ENCODE results near the gene SPOCK1. TPM values are rescaled to one million over a fixed set of nuclear protein-coding genes. Genes with fewer than 3 reads are reported as not detected.

SPOCK1 gene
- total RNA-seq, 1 experiment from 2014 or later, result 10.9 TPM

DNA sequence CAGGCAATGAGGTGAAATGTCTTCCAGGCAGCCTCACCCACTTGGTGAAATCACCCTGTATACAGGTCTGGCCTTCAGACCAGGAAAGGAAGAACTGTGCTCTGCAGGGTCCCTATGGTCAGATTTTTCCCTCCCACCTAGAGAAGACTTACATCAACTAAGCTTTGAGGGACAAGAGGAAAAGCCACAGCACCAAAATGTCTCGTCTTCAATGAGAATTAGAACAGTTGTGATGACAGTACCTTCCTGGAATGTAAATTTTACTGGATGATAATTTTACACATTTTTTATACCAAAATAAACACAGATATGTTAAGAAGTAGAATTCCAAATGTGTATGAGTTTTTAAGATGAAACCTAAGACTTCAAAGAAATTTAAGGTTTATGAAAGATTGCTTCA is 283.9 kb downstream of the SPOCK1 start:
- Histone ChIP-seq H3K27ac (ENCODE audit: insufficient read length, low read depth, low read length) (no peak overlapping the region), H3K18ac (ENCODE audit: insufficient read length, low read depth, low read length) (no peak overlapping the region), H2BK12ac (ENCODE audit: insufficient read length, low read depth, low read length) (no peak overlapping the region), H3K4ac (ENCODE audit: low read depth, low read length) (no peak overlapping the region), H2BK120ac (ENCODE audit: low read depth, low read length, poor library complexity, severe bottlenecking) (no peak overlapping the region), H4K8ac (replicated peaks; ENCODE audit: insufficient read length, low read depth, low read length) (no peak overlapping the region), H3K9me3 (ENCODE audit: control insufficient read depth, low read depth, low read length) (no peaks in the 10 kb centered on the region), H3K4me2 (ENCODE audit: insufficient read depth, insufficient read length, low read length) (no peak overlapping the region), H3K23ac (ENCODE audit: insufficient read length, low read depth, low read length) (no peak overlapping the region), H2AFZ (ENCODE audit: low read length) (no peak overlapping the region), H3K23me2 (ENCODE audit: insufficient read length, low read depth, low read length, poor library complexity, severe bottlenecking) (no peaks in the 10 kb centered on the region), H3K27me3 (ENCODE audit: insufficient read depth, low read length) (no peaks in the 10 kb centered on the region), H4K20me1 (ENCODE audit: control insufficient read depth, insufficient read depth, insufficient read length) (no peaks in the 10 kb centered on the region), H2BK20ac (ENCODE audit: low read depth, low read length, poor library complexity, severe bottlenecking) (no peak overlapping the region), H3K9ac (ENCODE audit: extremely low read depth, insufficient read length, low read length) (no peak overlapping the region), H2AK5ac (ENCODE audit: insufficient read length, low read length) (no peak overlapping the region), H2BK5ac (ENCODE audit: insufficient read length, low read length) (no peak overlapping the region), H4K5ac (ENCODE audit: insufficient read length, low read depth, low read length) (no peak overlapping the region), H3T11ph (ENCODE audit: low read length) (no peak overlapping the region), H3K79me2 (ENCODE audit: insufficient read depth, low read length) (no peaks in the 10 kb centered on the region), H3K79me1 (ENCODE audit: insufficient read depth, low read depth, low read length, poor library complexity, severe bottlenecking) (no peaks in the 10 kb centered on the region), H2BK15ac (ENCODE audit: low read depth, low read length) (no peak overlapping the region), H3K14ac (ENCODE audit: insufficient read depth, low read length) (no peak overlapping the region), H4K91ac (ENCODE audit: insufficient read length, low read depth, low read length) (no peak overlapping the region), H3K56ac (ENCODE audit: insufficient read length, low read depth, low read length) (no peak overlapping the region), H3K4me1 (ENCODE audit: insufficient read depth, low read length) (no peaks in the 10 kb centered on the region)
- Mint-ChIP-seq H3K4me1 (0 out of 4 replicates have a peak, but pooled peaks cover 0 to 2% of the 10 kb centered on the region in 2 experiments), H3K27ac (no peak overlapping the region), H3K36me3 (ENCODE audit: insufficient read depth in 1 of 3, low read depth in 3 of 3) (no peaks in the 10 kb centered on the region), H3K4me3 (no peak overlapping the region), H3K27me3 (ENCODE audit: low read depth) (no peaks in the 10 kb centered on the region), H3K9me3 (no peaks in the 10 kb centered on the region)
- no peak for DNase-seq
- TF ChIP-seq, protein P1, sequence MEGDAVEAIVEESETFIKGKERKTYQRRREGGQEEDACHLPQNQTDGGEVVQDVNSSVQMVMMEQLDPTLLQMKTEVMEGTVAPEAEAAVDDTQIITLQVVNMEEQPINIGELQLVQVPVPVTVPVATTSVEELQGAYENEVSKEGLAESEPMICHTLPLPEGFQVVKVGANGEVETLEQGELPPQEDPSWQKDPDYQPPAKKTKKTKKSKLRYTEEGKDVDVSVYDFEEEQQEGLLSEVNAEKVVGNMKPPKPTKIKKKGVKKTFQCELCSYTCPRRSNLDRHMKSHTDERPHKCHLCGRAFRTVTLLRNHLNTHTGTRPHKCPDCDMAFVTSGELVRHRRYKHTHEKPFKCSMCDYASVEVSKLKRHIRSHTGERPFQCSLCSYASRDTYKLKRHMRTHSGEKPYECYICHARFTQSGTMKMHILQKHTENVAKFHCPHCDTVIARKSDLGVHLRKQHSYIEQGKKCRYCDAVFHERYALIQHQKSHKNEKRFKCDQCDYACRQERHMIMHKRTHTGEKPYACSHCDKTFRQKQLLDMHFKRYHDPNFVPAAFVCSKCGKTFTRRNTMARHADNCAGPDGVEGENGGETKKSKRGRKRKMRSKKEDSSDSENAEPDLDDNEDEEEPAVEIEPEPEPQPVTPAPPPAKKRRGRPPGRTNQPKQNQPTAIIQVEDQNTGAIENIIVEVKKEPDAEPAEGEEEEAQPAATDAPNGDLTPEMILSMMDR (conservative IDR thresholded peaks at IDR 0.05), result no peak
- WGBS (ENCODE audit: extremely low coverage, insufficient read length, low lambda C conversion rate), result no CpG with 5 or more reads among the region's 1 CpG

Measured in H9 (cell line).